ENCODE measurements around the gene PML.

DNA sequence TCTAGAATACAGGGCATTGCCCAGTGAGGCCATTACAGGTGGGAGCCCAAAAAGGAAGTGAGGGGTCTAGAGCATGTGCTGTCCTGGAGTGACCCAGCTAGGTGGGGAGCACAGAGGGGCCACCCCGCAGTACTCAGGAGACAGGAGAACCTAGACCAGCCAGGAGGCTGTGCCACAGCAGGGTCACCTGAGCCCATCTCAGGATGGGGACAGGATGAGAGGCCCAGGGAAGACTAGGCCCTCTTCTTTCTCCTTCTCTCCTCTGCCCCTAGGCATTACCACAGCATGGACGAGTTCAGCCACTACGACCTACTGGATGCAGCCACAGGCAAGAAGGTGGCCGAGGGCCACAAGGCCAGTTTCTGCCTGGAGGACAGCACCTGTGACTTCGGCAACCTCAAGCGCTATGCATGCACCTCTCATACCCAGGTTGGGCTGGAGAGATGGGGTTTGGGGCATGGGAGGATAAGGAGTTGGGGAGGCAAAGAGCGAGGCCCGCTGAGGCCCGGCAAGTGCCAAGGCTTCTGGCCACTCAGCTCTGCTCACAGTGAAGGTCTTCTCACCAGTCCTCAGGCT lies 47.6 kb upstream of the PML start:
- TF ChIP-seq, protein P1, sequence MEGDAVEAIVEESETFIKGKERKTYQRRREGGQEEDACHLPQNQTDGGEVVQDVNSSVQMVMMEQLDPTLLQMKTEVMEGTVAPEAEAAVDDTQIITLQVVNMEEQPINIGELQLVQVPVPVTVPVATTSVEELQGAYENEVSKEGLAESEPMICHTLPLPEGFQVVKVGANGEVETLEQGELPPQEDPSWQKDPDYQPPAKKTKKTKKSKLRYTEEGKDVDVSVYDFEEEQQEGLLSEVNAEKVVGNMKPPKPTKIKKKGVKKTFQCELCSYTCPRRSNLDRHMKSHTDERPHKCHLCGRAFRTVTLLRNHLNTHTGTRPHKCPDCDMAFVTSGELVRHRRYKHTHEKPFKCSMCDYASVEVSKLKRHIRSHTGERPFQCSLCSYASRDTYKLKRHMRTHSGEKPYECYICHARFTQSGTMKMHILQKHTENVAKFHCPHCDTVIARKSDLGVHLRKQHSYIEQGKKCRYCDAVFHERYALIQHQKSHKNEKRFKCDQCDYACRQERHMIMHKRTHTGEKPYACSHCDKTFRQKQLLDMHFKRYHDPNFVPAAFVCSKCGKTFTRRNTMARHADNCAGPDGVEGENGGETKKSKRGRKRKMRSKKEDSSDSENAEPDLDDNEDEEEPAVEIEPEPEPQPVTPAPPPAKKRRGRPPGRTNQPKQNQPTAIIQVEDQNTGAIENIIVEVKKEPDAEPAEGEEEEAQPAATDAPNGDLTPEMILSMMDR (conservative IDR thresholded peaks at IDR 0.05), result no peak
- no peak for TF ChIP-seq EZH2 (IDR thresholded peaks at IDR 0.05; ENCODE audit: low read depth)

Data from PC-9 (cell line).